GM21367 (cell line): Measurements from ENCODE around the gene DIRAS3.
"Not testable (repeated sequence)": the region's sequence is repeated elsewhere in the genome, so short reads cannot be mapped to it uniquely, and the experiment has no call there.

Source experiments
- ATAC-seq: cut with Tn5 transposase; IDR thresholded peaks from one replicate; pipeline ENCODE4 v1.9.1; 2021; ENCODE audit not compliant: unreplicated experiment

DIRAS3 gene

DNA sequence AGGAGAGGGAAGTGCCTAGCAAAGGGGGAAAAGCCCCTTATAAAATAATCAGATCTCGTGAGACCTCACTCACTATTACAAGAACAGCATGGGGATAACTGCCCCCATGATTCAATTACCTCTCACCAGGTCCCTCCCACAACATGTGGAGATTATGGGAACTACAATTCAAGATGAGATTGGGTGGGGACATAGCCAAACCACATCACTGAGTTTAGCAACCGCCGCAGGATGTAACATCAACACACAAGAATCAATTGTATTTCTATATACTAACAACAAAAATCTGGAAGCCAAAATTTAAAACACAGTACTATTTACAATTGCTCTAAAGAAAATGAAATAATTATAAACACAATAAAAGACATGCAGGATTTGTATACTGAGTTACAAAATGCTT is 21.9 kb downstream of the DIRAS3 start:
- ATAC-seq: no peak

DNA sequence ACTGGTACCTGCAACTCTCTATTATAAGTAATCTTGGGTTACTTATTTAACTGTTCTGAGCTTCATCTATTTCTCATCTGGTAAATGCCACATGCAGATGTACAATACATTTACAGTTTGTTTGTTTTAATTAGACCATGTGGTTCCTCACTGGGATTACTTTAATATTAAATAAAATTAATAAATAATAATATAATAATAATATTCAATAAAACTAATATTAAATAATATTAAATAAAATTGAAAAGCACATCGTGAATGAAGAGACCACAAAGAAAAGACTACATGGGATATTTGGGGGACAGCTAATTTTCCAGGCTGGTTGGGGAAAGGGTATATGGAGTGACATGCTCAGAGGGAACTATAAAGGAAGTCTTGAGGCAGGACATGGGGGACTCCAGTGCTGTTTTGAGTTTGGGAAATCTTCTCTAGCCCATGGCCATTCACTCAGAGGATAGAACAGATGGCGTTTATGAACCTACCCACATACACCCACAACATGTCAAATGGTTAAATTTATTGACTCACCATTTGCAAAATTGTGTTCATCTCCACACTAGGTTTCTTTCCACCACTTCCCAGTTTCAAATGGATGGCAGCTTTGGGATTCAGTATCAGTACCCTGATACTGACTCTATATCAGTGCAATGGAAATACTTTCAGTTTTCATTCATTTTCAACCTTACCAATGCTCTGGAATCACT is 25.6 kb downstream of the DIRAS3 start:
- no peak for ATAC-seq

DNA sequence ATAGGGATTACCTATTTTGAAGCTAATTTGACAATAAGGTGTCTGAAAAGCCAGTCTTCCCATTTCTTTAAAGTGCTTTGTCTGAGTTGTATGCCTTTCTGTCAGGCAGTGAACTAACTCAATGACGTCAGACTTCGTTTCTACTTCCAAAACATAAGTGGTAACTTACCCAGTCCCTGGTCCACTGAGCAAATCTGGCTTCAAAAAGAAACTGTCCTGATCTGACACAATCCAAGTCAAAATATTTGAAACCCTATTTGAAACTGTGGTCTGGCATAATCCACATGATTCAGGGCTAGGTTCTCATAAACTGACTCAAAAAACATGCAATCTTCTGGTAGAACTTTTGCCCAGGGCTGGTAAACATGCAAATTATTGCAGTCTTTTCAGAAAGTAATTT is 34.0 kb downstream of the DIRAS3 start:
- ATAC-seq: no peak

DNA sequence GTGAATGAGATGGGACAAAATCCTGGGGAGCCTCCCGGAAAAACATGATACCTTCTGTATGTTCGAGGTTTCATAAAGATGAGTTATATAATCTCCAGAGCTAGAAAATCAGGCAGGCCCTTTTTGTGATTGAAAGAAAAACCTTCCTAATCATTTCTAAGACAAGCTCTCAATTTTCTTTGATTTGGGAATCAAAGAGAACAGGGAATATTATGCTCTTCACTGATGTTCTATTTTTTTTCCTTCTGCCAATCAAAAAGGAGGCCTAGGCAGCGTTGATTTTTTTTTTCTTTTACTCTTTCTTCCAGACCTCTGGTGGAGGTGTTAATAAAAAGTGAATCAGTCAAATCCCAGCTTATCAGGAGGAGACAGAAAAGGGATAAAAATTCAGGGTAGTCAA is 34.5 kb downstream of the DIRAS3 start:
- ATAC-seq: no peak

DNA sequence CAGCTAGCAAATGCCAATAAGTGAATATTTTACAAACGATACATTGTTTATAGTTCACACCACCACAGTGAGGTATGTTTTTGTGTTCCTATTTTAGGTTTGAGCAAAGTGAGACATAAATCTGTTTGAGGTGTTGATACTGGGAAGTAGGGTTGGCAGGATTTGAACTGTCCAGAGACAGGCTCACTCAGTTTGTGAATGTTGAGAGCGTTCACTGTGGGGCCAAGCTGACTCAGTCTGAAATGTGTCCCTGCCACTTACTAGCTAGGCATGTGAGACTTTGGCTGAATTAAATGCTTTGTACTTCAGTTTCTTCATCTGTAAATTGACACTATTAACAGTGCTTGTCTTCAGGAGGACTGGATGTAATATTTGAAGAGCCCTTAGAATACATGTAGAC is 35.1 kb downstream of the DIRAS3 start:
- ATAC-seq: no peak

DNA sequence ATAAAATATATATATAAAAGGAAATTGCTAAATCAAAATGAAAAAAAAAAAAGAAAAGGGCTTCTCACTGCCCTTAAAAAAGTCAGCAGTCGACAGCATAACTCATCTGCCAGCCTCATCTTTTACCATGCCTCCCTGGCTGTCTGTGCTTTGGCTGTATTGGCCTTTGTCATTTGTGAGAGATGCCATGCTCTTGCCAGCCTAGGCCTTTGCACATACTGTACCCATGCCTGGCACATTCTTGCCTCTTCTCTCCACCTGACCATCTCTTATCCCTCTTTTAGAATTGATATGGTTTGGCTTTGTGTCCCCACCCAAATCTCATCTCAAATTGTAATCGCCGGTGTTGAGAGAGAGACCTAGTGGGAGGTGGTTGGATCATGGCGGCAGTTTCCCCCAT is 37.1 kb downstream of the DIRAS3 start:
- ATAC-seq: no peak

DNA sequence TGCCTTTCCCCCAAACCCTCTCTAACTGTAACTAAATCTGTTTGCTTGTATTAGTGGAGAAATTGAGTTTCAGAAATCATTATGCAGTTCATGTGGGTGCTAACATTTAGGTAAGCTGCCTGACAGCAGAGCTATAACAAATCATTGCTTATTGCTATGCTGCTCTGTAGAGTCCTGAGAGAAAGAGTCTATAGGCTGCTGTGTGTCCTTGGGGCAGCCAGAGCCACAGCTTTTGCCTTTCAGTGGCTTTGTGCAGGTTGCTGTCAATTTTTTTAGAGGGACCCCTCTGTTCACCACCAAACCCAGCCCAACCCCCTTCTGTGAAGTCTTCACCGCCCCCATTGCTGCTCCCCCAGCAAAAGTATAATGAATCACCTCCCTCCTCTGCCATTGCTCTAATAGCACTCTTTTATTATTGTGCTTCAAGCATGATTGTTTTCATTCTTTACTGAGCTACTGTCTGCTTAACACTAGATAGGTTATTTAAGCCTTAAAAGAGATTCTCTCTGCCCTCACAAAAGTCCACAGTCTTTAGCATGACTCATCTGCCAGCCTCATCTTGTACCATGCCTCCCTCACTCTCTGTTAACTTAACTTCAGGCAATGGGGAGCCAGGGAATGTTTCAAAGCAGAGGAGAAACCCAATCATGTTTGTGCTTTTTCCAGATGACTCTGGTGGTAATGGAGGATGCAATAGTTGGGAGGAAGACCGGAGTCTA is 38.6 kb downstream of the DIRAS3 start:
- no peak for ATAC-seq

DNA sequence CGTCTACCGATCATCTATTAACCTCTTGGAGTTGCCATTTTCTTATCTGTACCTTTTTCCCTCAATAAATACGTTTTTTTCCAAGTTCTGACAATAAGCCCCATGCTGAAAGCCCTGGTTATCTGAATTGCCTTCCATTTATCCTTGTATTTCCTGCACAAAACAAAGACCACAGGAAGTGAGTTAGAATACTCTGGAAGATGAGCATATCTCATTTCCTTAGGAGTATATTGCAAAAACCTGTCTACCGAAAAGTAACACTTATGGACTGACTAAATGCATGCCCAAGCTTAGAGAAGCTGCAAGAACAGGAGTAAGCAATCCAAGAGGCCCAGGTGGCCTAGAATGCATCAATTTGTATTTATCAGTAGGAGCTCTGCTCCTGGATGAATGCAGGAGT is 39.9 kb downstream of the DIRAS3 start:
- no peak for ATAC-seq

DNA sequence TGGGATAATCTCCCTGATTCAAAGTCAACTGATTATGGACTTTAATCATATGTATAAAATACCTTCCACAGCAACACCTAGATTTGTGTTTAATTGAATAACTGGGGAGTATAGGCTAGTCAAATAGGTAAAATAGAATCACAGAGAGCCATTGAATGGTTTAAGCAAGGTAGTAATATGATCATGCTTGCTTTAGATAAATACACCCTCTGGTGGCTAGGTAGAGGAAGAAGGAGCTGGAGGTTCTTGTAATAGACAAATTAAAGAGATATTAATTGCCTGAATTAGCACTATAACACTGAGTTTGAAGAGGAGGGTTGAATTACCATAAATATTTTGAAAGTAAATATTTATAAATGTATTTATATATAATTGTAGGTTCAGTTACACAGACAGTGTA is 40.3 kb downstream of the DIRAS3 start:
- no peak for ATAC-seq

DNA sequence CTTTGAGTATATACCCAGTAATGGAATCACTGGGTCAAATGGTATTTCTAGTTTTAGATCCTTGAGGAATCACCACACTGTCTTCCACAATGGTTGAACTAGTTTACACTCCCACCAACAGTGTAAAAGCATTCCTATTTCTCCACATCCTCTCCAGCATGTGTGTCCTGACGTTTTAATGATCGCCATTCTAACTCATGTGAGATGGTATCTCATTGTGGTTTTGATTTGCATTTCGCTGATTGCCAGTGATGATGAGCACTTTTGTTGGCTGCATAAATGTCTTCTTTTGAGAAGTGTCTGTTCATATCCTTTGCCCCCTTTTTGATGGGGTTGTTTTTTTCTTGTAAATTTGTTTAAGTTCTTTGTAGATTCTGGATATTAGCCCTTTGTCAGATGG is 46.8 kb downstream of the DIRAS3 start:
- ATAC-seq: not testable (repeated sequence)

DNA sequence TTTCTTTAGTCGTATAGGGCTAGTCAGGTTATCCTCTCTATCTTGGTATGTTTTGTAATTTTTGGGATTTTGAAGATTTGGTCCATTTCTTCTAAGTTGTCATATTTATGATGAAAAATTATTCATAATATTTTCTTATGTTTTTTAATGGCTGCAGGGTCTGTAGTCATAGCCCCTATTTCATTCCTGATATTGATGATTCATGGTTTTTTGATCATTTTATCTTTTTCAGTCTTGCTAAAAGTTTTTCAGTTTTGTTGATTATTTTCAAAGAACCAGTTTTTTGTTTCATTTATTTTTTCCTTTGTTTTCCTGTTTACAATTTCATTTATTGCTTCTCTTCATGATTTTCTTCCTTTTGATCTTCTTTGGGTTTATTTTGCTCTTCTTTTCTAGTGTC is 50.2 kb downstream of the DIRAS3 start:
- ATAC-seq: no peak

DNA sequence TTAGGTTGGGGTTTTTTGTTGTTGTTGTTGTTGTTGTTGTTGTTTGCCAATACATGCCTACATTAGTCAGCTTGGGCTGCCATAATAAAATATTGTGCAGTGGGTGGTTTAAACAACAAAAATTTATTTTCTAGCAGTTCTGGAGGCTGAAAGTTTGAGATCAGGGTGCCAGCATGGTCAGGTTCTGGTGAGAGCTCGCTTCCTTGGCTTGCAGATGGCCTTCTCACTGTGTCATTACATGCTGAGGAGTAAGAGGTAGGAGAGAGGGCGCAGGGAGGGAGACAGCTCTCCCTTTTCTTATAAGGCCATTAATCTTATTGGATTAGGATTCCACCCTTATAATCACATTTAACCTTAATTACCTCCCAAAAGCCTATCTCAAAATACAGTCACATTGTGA is 52.7 kb downstream of the DIRAS3 start:
- ATAC-seq: no peak
